HepG2 (cell line): Measurements from ENCODE around the gene INTS3. TPM values are rescaled to one million over a fixed set of nuclear protein-coding genes. Genes with fewer than 3 reads are reported as not detected.
A peak's percentile ranks its signal among the peaks of the same experiment; 100 is the strongest.

Experiments
- ATAC-seq: fragments of 200-7000 bp; cut with Tn5 transposase; 3 replicates; pipeline ENCODE4 v1.9.1; 2020; ENCODE audit warnings: mild to moderate bottlenecking, moderate library complexity
- BruUV-seq: library from RNA; stranded (reverse); fragments of 400-500 nt; replicated peaks from 2 replicates; lab custom pipeline; 2021; lab: Mats Ljungman, UMichigan
- CTCF ChIA-PET: fragments of 300-600 bp; formaldehyde crosslinking; extraction: SDS; loops from one replicate; lab custom pipeline; 2021; ENCODE audit warnings: low total read pairs, inconsistent platforms, low intra/inter-chr PET ratio; lab: Yijun Ruan, JAX
- POLR2A ChIA-PET: fragments of 350-600 bp; sonication (Branson Sonifier 250); formaldehyde crosslinking; loops from one replicate; lab custom pipeline; 2020; ENCODE audit warnings: antibody characterized with exemption, inconsistent platforms; lab: Yijun Ruan, JAX
- DNase-seq: peaks from one replicate; pipeline ENCODE4 v3.0.0-alpha.2; 2015; ENCODE audit warnings: low spot score
- FAIRE-seq: peaks from 3 replicates; lab custom pipeline; 2011; peaks lifted over from hg19 to GRCh38; lab: Jason Lieb, UNC
- H2AFZ ChIP-seq: one replicate; pipeline ENCODE4 v1.6.1; 2011; ENCODE audit warnings: low read length, inconsistent platforms
- H3K27ac ChIP-seq: fragments of 300-600 bp; 3 replicates; pipeline ENCODE4 v1.8.0; 2011; ENCODE audit warnings: mixed run types, mild to moderate bottlenecking, mixed read lengths, low read length, inconsistent platforms; ENCODE audit not compliant: insufficient read depth; ENCODE audit errors: extremely low read length
- H3K27me3 ChIP-seq, 2 experiments: fragments of 200-600 bp in 1 of 2; 2 replicates in 1 of 2; 3 replicates in 1 of 2; pipeline versions ENCODE4 v1.6.0 to v1.8.0; 2011; ENCODE audit warnings: low read length in 2 of 2, mild to moderate bottlenecking in 2 of 2, moderate library complexity in 2 of 2, inconsistent platforms in 1 of 2; ENCODE audit not compliant: insufficient read depth in 2 of 2, control insufficient read depth in 1 of 2
- H3K36me3 ChIP-seq, 2 experiments: fragments of 200-600 bp in 1 of 2; replicated peaks in 1 of 2; 2 replicates in 1 of 2; 3 replicates in 1 of 2; pipeline versions ENCODE4 v1.5.1 to v1.8.0; 2011; ENCODE audit warnings: low read length in 2 of 2, inconsistent platforms in 1 of 2; ENCODE audit not compliant: insufficient read depth in 2 of 2, control insufficient read depth in 1 of 2
- H3K4me1 ChIP-seq: 2 replicates; pipeline ENCODE4 v1.5.1; 2012; ENCODE audit warnings: low read length, inconsistent platforms; ENCODE audit not compliant: insufficient read depth
- H3K4me2 ChIP-seq: 2 replicates; pipeline ENCODE4 v1.6.0; 2011; ENCODE audit warnings: low read depth, low read length, inconsistent platforms
- H3K4me3 ChIP-seq, 3 experiments: fragments of 200-600 bp in 1 of 3; sonication (generic), shearing (Covaris generic) in 1 of 3; replicated peaks in 1 of 3; 2 replicates each; pipeline ENCODE4 v1.5.1; 2011 to 2016; ENCODE audit warnings: low read length in 3 of 3, inconsistent platforms in 2 of 3, low read depth in 2 of 3, mild to moderate bottlenecking in 2 of 3, control low read depth in 1 of 3, mixed read lengths in 1 of 3; ENCODE audit not compliant: insufficient read depth in 1 of 3
- H3K79me2 ChIP-seq: one replicate; pipeline ENCODE4 v1.6.1; 2011; ENCODE audit warnings: low read length, inconsistent platforms; ENCODE audit not compliant: insufficient read depth
- H3K9ac ChIP-seq: 2 replicates; pipeline ENCODE4 v1.6.0; 2011; ENCODE audit warnings: mild to moderate bottlenecking, low read depth, low read length, inconsistent platforms; ENCODE audit not compliant: insufficient read depth
- H3K9me3 ChIP-seq: 2 replicates; pipeline ENCODE4 v1.5.1; 2012; ENCODE audit warnings: mild to moderate bottlenecking, low read length
- H4K20me1 ChIP-seq: 2 replicates; pipeline ENCODE4 v1.6.0; 2011; ENCODE audit warnings: inconsistent platforms, mild to moderate bottlenecking, low read length, moderate library complexity; ENCODE audit not compliant: insufficient read depth
- EED ChIP-seq: sonication (generic); formaldehyde crosslinking; IDR thresholded peaks from 2 replicates; pipeline ENCODE4 v1.5.0; 2020; ENCODE audit warnings: mild to moderate bottlenecking, missing genetic modification reagents
- FOXK1 ChIP-seq: sonication (generic); formaldehyde crosslinking; IDR thresholded peaks from 2 replicates; pipeline ENCODE4 v1.4.0; 2020; ENCODE audit warnings: low read depth, missing genetic modification reagents, borderline replicate concordance
- HDAC2 ChIP-seq: sonication (generic); formaldehyde crosslinking; IDR thresholded peaks from 2 replicates; pipeline ENCODE4 v1.4.0; 2020; ENCODE audit warnings: missing genetic modification reagents
- HES4 ChIP-seq: sonication (generic); formaldehyde crosslinking; IDR thresholded peaks from 2 replicates; pipeline ENCODE4 v1.9.0; 2021; ENCODE audit warnings: mild to moderate bottlenecking, missing genetic modification reagents, borderline replicate concordance
- HOXA3 ChIP-seq: sonication (generic); formaldehyde crosslinking; IDR thresholded peaks from 2 replicates; pipeline ENCODE4 v1.5.0; 2020; ENCODE audit warnings: missing genetic modification reagents
- NR2F6 ChIP-seq, 2 experiments: IDR thresholded peaks; 2 replicates each; pipeline ENCODE4 v1.6.1; 2016; ENCODE audit warnings: antibody characterized with exemption in 1 of 2, mild to moderate bottlenecking in 1 of 2
- POLR2A ChIP-seq, 2 experiments: IDR thresholded peaks; 2 replicates each; pipeline ENCODE4 v1.6.1; 2011; ENCODE audit warnings: low read depth in 2 of 2, low read length in 2 of 2, mild to moderate bottlenecking in 1 of 2, moderate library complexity in 1 of 2; ENCODE audit not compliant: insufficient read depth in 1 of 2
- RBM39 ChIP-seq: fragments of 200-400 bp; formaldehyde crosslinking; IDR thresholded peaks from one replicate; pipeline ENCODE4 v1.6.1; 2018; ENCODE audit warnings: antibody characterized with exemption, mild to moderate bottlenecking, low read depth, low read length; ENCODE audit not compliant: poor library complexity, severe bottlenecking
- REL ChIP-seq: sonication (generic); formaldehyde crosslinking; conservative IDR thresholded peaks from 2 replicates; pipeline ENCODE4 v1.8.0; 2022; ENCODE audit warnings: mild to moderate bottlenecking, missing genetic modification reagents, moderate library complexity
- TAF1 ChIP-seq: sonication (generic); formaldehyde crosslinking; IDR thresholded peaks from 2 replicates; pipeline ENCODE4 v1.4.0; 2020; ENCODE audit warnings: missing genetic modification reagents
- TBX3 ChIP-seq: fragments of 450-650 bp; IDR thresholded peaks from 2 replicates; pipeline ENCODE4 v1.6.1; 2017; ENCODE audit warnings: antibody characterized with exemption, mild to moderate bottlenecking, inconsistent platforms, borderline replicate concordance
- TEAD3 ChIP-seq: optimal IDR thresholded peaks from 2 replicates; pipeline ENCODE3; 2016; ENCODE audit warnings: borderline replicate concordance
- ZNF138 ChIP-seq: sonication (generic); formaldehyde crosslinking; IDR thresholded peaks from 2 replicates; pipeline ENCODE4 v1.5.0; 2020; ENCODE audit warnings: mild to moderate bottlenecking, low read depth, missing genetic modification reagents
- ZNF235 ChIP-seq: sonication (generic); formaldehyde crosslinking; IDR thresholded peaks from 2 replicates; pipeline ENCODE4 v1.8.1; 2023; ENCODE audit warnings: mild to moderate bottlenecking, missing genetic modification reagents, borderline replicate concordance
- ZNF564 ChIP-seq: sonication (generic); formaldehyde crosslinking; IDR thresholded peaks from 2 replicates; pipeline ENCODE4 v1.8.1; 2023; ENCODE audit warnings: mild to moderate bottlenecking, missing genetic modification reagents
- WGBS: methylation state at CpG from one replicate; pipeline ENCODE4 v1.1.6; 2017; ENCODE audit warnings: low lambda C conversion rate; 5-methylcytosine and 5-hydroxymethylcytosine counted together
- in situ Hi-C: cut with HindIII; loops from 2 replicates; pipeline ENCODE4 v1.10.0; 2017; ENCODE audit warnings: low pct_unique_long_range_greater_than_20kb; ENCODE audit not compliant: extremely low pct_ligation_motif_present
- intact Hi-C: fragments of 100-400 bp; cut with micrococcal nuclease; formaldehyde crosslinking; loops from one replicate; pipeline ENCODE4 v1.10.0; 2022; ENCODE audit not compliant: unreplicated experiment
- polyA plus RNA-seq, 8 experiments: library from polyadenylated mRNA; depleted of rRNA in 3 of 8; stranded (reverse) in 7 of 8; unstranded in 1 of 8; fragments of >200 nt; fragmentation: Illumina TruSeq in 4 of 8; extraction: Trizol in 4 of 8; gene quantifications; 2 replicates each; pipeline versions ENCODE4 v1.2.1 to v1.2.3, GENCODE V29; 2011 to 2016; ENCODE audit warnings: low read depth in 4 of 8, missing spikeins in 1 of 8, mixed read lengths in 1 of 8; ENCODE audit not compliant: insufficient read depth in 1 of 8
- total RNA-seq, 5 experiments: library from RNA; depleted of rRNA; stranded (reverse); fragments of >200 nt; fragmentation: Illumina TruSeq; extraction: Trizol; gene quantifications; 2 replicates each; pipeline ENCODE4 v1.2.3, GENCODE V29; 2016; ENCODE audit warnings: low read depth in 1 of 5
- TF ChIP-seq, protein P1 (sequence below): sonication (generic); formaldehyde crosslinking; IDR thresholded peaks from 2 replicates; pipeline ENCODE4 v1.5.0; 2020; ENCODE audit warnings: missing genetic modification reagents
- TF ChIP-seq, protein P2 (sequence below): sonication (generic); formaldehyde crosslinking; IDR thresholded peaks from 2 replicates; pipeline ENCODE4 v1.5.0; 2020; ENCODE audit warnings: mild to moderate bottlenecking, missing genetic modification reagents, moderate library complexity

The INTS3 gene
- total and polyA plus RNA-seq, 2 of the 13 experiments (the other 11 are each of a cell fraction or from before 2014, with no cell fraction given) = 17.2 to 27.2 TPM

DNA sequence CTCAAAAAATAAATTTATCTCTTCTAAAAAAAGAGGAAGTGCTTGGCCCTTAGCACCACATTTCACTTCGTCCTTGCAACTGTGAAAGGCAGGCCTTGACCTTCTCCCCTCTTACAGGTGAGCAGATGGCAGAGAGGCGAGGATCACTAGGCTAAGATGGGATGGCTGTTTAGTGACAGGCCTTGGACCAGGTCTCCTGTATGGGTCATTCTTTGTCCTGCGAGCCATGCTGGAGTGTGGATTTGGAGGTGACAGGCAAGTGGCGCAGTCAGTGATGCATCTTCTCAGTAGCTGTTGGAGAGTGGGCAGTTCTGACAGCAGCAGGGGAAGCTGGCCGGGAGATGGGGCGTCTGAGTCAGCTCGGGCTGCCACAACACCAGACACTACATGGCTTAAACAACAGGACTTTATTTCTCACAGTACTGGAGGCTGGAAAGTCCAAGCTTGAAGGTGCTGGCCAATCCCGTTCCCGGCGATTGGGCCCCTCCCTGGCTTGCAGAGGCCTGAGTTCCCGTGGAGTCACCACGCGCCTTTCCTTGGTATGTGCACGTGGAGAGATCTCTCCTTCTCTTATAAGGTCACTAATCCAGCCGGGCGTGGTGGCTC is 63.9 kb downstream of the INTS3 start:
- in situ Hi-C loops (no loop called here), intact Hi-C loops (no loop called here)
- H2AFZ ChIP-seq = no peak overlapping the region

More for the DNA sequence above, 63.9 kb downstream of the INTS3 start:
- H3K4me2 ChIP-seq = peak overlapping the region; percentile 37; the same call in 1 of the 2 replicates
- H4K20me1 ChIP-seq = no peaks in the 10 kb centered on the region
- BruUV-seq = no TSS peak
- H3K79me2 ChIP-seq = no peaks in the 10 kb centered on the region
- TF ChIP-seq REL (no peak), NR2F6 (IDR thresholded peaks at IDR 0.05) (0 out of 2 replicates have a peak, but pooled peaks have one; percentile 10), NR2F6 (CRISPR knock-in tag; IDR thresholded peaks at IDR 0.05) (no peak; the same call in 1 of the 2 replicates), RBM39 (no peak), ZNF564 (0 out of 2 replicates have a peak, but pooled peaks have one; percentile 52), HDAC2 (CRISPR knock-in tag) (no peak), EED (CRISPR knock-in tag) (0 out of 2 replicates have a peak, but pooled peaks have one; percentile 21), FOXK1 (CRISPR knock-in tag) (no peak), ZNF235 (CRISPR knock-in tag) (no peak), ZNF138 (no peak), TBX3 (no peak), POLR2A (IDR thresholded peaks at IDR 0.05; ENCODE audit: insufficient read depth in 1 of 2, low read depth in 2 of 2, low read length in 2 of 2) (no peak), HES4 (no peak), HOXA3 (no peak), TEAD3 (CRISPR knock-in tag) (peak; percentile 24), TAF1 (CRISPR knock-in tag) (no peak)
- TF ChIP-seq, protein P1, sequence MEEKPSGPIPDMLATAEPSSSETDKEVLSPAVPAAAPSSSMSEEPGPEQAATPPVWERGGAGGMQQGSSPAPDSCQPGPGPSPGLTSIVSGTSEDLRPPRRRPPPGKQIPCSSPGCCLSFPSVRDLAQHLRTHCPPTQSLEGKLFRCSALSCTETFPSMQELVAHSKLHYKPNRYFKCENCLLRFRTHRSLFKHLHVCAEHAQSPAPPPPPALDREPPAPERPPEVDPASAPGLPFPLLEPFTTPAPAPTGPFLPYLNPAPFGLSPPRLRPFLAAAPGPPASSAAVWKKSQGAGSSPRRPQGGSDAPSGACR (CRISPR knock-in tag) = no peak
- TF ChIP-seq, protein P2, sequence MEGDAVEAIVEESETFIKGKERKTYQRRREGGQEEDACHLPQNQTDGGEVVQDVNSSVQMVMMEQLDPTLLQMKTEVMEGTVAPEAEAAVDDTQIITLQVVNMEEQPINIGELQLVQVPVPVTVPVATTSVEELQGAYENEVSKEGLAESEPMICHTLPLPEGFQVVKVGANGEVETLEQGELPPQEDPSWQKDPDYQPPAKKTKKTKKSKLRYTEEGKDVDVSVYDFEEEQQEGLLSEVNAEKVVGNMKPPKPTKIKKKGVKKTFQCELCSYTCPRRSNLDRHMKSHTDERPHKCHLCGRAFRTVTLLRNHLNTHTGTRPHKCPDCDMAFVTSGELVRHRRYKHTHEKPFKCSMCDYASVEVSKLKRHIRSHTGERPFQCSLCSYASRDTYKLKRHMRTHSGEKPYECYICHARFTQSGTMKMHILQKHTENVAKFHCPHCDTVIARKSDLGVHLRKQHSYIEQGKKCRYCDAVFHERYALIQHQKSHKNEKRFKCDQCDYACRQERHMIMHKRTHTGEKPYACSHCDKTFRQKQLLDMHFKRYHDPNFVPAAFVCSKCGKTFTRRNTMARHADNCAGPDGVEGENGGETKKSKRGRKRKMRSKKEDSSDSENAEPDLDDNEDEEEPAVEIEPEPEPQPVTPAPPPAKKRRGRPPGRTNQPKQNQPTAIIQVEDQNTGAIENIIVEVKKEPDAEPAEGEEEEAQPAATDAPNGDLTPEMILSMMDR (CRISPR knock-in tag) = peak; percentile 33; the same call in 1 of the 2 replicates
- TF ChIP-seq, all 625 proteins: peak for 5
- H3K9me3 ChIP-seq = no peaks in the 10 kb centered on the region
- peaks cover 52% of the 10 kb centered on the region for H3K4me1 ChIP-seq
- no peak overlapping the region; a peak in 1 of 6 replicates for H3K4me3 ChIP-seq
- 29% methylated on average over 13 of the region's 16 CpGs for WGBS
- ATAC-seq (peak; percentile 57), FAIRE-seq (no peak), DNase-seq (no peak)
- no peaks in the 10 kb centered on the region for H3K36me3 ChIP-seq
- H3K27ac ChIP-seq = no peak overlapping the region
- H3K27me3 ChIP-seq = peaks cover 7 to 58% of the 10 kb centered on the region in 2 experiments; a peak in 4 of 5 replicates
- ChIA-PET POLR2A (interaction anchor here (1.7 to 3.8 kb wide), 2 partner anchors 195 to 199 kb away, joined by 3 to 17 read pairs; partner anchors contain the start of gene RPS27), CTCF (no interaction called here)
- H3K9ac ChIP-seq = no peak overlapping the region
